ENCODE results near the gene KIF5C. TPM values are rescaled to one million over a fixed set of nuclear protein-coding genes. Genes with fewer than 3 reads are reported as not detected.
"Not testable (repeated sequence)": the region's sequence is repeated elsewhere in the genome, so short reads cannot be mapped to it uniquely, and the experiment has no call there.

The KIF5C gene
- total RNA-seq, 1 experiment from 2014 or later = 1.5 TPM

- Mint-ChIP-seq H3K36me3 (ENCODE audit: insufficient read depth, unreplicated experiment) (no peaks in the 10 kb centered on the region), H3K27ac (ENCODE audit: unreplicated experiment) (no peak overlapping the region), H3K4me1 (ENCODE audit: low read depth, unreplicated experiment) (no peaks in the 10 kb centered on the region), H3K27me3 (ENCODE audit: insufficient read depth, unreplicated experiment) (no peaks in the 10 kb centered on the region), H3K9me3 (ENCODE audit: unreplicated experiment) (no peaks in the 10 kb centered on the region), H3K4me3 (ENCODE audit: unreplicated experiment) (no peak overlapping the region)
- H3K9me3 ChIP-seq = no peaks in the 10 kb centered on the region
- BruUV-seq (replicated peaks) = no TSS peak
- CTCF ChIA-PET = interaction anchor here (0.8 kb wide), 1 partner anchor 38 kb away, joined by 3 read pairs; no protein-coding TSS in a partner anchor
- no peaks in the 10 kb centered on the region for H3K4me1 ChIP-seq
- DNase-seq = no peak
- no peaks in the 10 kb centered on the region for H3K36me3 ChIP-seq (ENCODE audit: control insufficient read depth, insufficient read depth, low read length)
- no peak for TF ChIP-seq CTCF (IDR thresholded peaks at IDR 0.05; ENCODE audit: insufficient read depth in 1 of 2, low read depth in 1 of 2, low read length in 1 of 2, severe bottlenecking in 1 of 2, unreplicated experiment in 1 of 2)
- POLR2A ChIA-PET = interaction anchor here (0.5 kb wide), 1 partner anchor 463 kb away, joined by 3 read pairs; no protein-coding TSS in a partner anchor
- intact Hi-C loops (cut with micrococcal nuclease; ENCODE audit: unreplicated experiment) = no loop called here
- H3K4me3 ChIP-seq (ENCODE audit: low read depth, low read length) = no peak overlapping the region
- no peaks in the 10 kb centered on the region; the same call in 1 of the 2 replicates for H3K27me3 ChIP-seq (replicated peaks; ENCODE audit: control insufficient read depth, insufficient read depth, low read length)
Measured at GRCh38 chr2:148979164-148979918, 104.3 kb downstream of the KIF5C start.

- no peak overlapping the region for H3K27ac Mint-ChIP-seq (ENCODE audit: unreplicated experiment)
- POLR2A ChIA-PET = interaction anchor here (0.5 kb wide), 1 partner anchor 463 kb away, joined by 3 read pairs; no protein-coding TSS in a partner anchor
- Histone ChIP-seq H3K4me1 (no peaks in the 10 kb centered on the region), H3K27me3 (replicated peaks; ENCODE audit: control insufficient read depth, insufficient read depth, low read length) (no peaks in the 10 kb centered on the region; the same call in 1 of the 2 replicates), H3K36me3 (ENCODE audit: control insufficient read depth, insufficient read depth, low read length) (no peaks in the 10 kb centered on the region), H3K4me3 (ENCODE audit: low read depth, low read length) (no peak overlapping the region), H3K9me3 (no peaks in the 10 kb centered on the region)
- TF ChIP-seq CTCF (IDR thresholded peaks at IDR 0.05; ENCODE audit: insufficient read depth in 1 of 2, low read depth in 1 of 2, low read length in 1 of 2, severe bottlenecking in 1 of 2, unreplicated experiment in 1 of 2) = no peak
- no peaks in the 10 kb centered on the region for H3K27me3 Mint-ChIP-seq (ENCODE audit: insufficient read depth, unreplicated experiment)
- intact Hi-C loops (cut with micrococcal nuclease; ENCODE audit: unreplicated experiment) = no loop called here
- H3K4me3 Mint-ChIP-seq (ENCODE audit: unreplicated experiment) = no peak overlapping the region
- CTCF ChIA-PET = no interaction called here
- DNase-seq = no peak
- BruUV-seq (replicated peaks) = no TSS peak
- no peaks in the 10 kb centered on the region for H3K36me3 Mint-ChIP-seq (ENCODE audit: insufficient read depth, unreplicated experiment)
- no peaks in the 10 kb centered on the region for H3K9me3 Mint-ChIP-seq (ENCODE audit: unreplicated experiment)
- no peaks in the 10 kb centered on the region for H3K4me1 Mint-ChIP-seq (ENCODE audit: low read depth, unreplicated experiment)
Measured at GRCh38 chr2:148979919-148980277, 104.9 kb downstream of the KIF5C start.

GRCh38 chr2:148980496-148980895, 105.5 kb downstream of the KIF5C start:
- H3K27me3 Mint-ChIP-seq (ENCODE audit: insufficient read depth, unreplicated experiment); H3K36me3 Mint-ChIP-seq (ENCODE audit: insufficient read depth, unreplicated experiment); H3K4me1 Mint-ChIP-seq (ENCODE audit: low read depth, unreplicated experiment); POLR2A ChIA-PET; CTCF ChIA-PET; H3K4me3 ChIP-seq (ENCODE audit: low read depth, low read length); H3K4me3 Mint-ChIP-seq (ENCODE audit: unreplicated experiment); intact Hi-C loops (cut with micrococcal nuclease; ENCODE audit: unreplicated experiment); H3K36me3 ChIP-seq (ENCODE audit: control insufficient read depth, insufficient read depth, low read length); H3K4me1 ChIP-seq; H3K27me3 ChIP-seq (replicated peaks; ENCODE audit: control insufficient read depth, insufficient read depth, low read length); H3K9me3 Mint-ChIP-seq (ENCODE audit: unreplicated experiment); H3K9me3 ChIP-seq; H3K27ac Mint-ChIP-seq (ENCODE audit: unreplicated experiment); DNase-seq; BruUV-seq (replicated peaks): not testable (repeated sequence)

Data from Caco-2 (cell line).